GM23338 (cell line): ENCODE data around the gene TNFSF9.

Experiments used
- CREB1 ChIP-seq: fragments of 250-450 bp; sonication (Bioruptor Pico); IDR thresholded peaks from 2 replicates; pipeline ENCODE4 v1.5.0; 2020; ENCODE audit warnings: low read depth, mild to moderate bottlenecking, moderate library complexity
- CTCF ChIP-seq, 2 experiments: fragments of 200-600 bp in 1 of 2; sonication (generic) in 1 of 2; conservative IDR thresholded peaks; 2 replicates each; pipeline versions ENCODE4 v1.5.1 to v1.6.1; 2016 to 2017; ENCODE audit warnings: antibody characterized with exemption in 2 of 2, low read depth in 2 of 2, mild to moderate bottlenecking in 2 of 2, moderate library complexity in 1 of 2
- ETS1 ChIP-seq: IDR thresholded peaks from 2 replicates; pipeline ENCODE4 v1.6.1; 2016; ENCODE audit warnings: antibody characterized with exemption
- EZH2 ChIP-seq: fragments of 200-600 bp; sonication (generic); IDR thresholded peaks from one replicate; pipeline ENCODE4 v1.8.0; 2017; ENCODE audit warnings: antibody characterized with exemption, mild to moderate bottlenecking, low read depth; ENCODE audit not compliant: unreplicated experiment
- EZH2phosphoT487 ChIP-seq: fragments of 200-600 bp; sonication (generic); IDR thresholded peaks from one replicate; pipeline ENCODE4 v1.8.1; 2018; ENCODE audit warnings: antibody characterized with exemption; ENCODE audit not compliant: unreplicated experiment
- JUNB ChIP-seq: IDR thresholded peaks from one replicate; pipeline ENCODE4 v1.6.1; 2016; ENCODE audit warnings: antibody characterized with exemption; ENCODE audit not compliant: unreplicated experiment
- POLR2AphosphoS5 ChIP-seq: IDR thresholded peaks from 2 replicates; pipeline ENCODE4 v1.6.1; 2016; ENCODE audit warnings: antibody characterized with exemption, low read depth
- REST ChIP-seq: IDR thresholded peaks from one replicate; pipeline ENCODE4 v1.6.1; 2018; ENCODE audit warnings: antibody characterized with exemption; ENCODE audit not compliant: unreplicated experiment
- STAT1 ChIP-seq: IDR thresholded peaks from one replicate; pipeline ENCODE4 v1.6.1; 2016; ENCODE audit warnings: antibody characterized with exemption; ENCODE audit not compliant: unreplicated experiment
- ZNF114 ChIP-seq: fragments of 250-450 bp; sonication (Bioruptor Pico); IDR thresholded peaks from 2 replicates; pipeline ENCODE4 v1.5.0; 2020; ENCODE audit warnings: mild to moderate bottlenecking, moderate library complexity
- ZNF331 ChIP-seq: fragments of 250-450 bp; sonication (Bioruptor Pico); IDR thresholded peaks from 2 replicates; pipeline ENCODE4 v1.5.0; 2020; ENCODE audit warnings: low read depth, mild to moderate bottlenecking, moderate library complexity

- no peak for TF ChIP-seq EZH2
- no peak for TF ChIP-seq CTCF (conservative IDR thresholded peaks at IDR 0.05; ENCODE audit: low read depth in 2 of 2)
- TF ChIP-seq POLR2AphosphoS5: no peak
- TF ChIP-seq ETS1: no peak
- no peak for TF ChIP-seq EZH2phosphoT487
- TF ChIP-seq CREB1: no peak
- TF ChIP-seq STAT1: no peak
- peak; percentile 74 for TF ChIP-seq REST
- no peak for TF ChIP-seq ZNF114
- TF ChIP-seq ZNF331 (CRISPR knock-in tag): no peak
- TF ChIP-seq JUNB: no peak
These were observed 33.6 kb downstream of the TNFSF9 start for GRCh38 chr19:6564393-6564792.
